HepG2 (cell line): Measurements from ENCODE around the gene SLC23A3. TPM values are rescaled to one million over a fixed set of nuclear protein-coding genes. Genes with fewer than 3 reads are reported as not detected.

ENCODE experiments used
- AHR ChIP-seq: IDR thresholded peaks from 2 replicates; pipeline ENCODE4 v1.6.1; 2018; ENCODE audit warnings: missing genetic modification reagents, missing compliant biosample characterization
- BRCA1 ChIP-seq: sonication (generic); formaldehyde crosslinking; IDR thresholded peaks from 2 replicates; pipeline ENCODE4 v1.4.0; 2020; ENCODE audit warnings: missing genetic modification reagents
- CCAR2 ChIP-seq: fragments of 200-400 bp; formaldehyde crosslinking; optimal IDR thresholded peaks from 2 replicates; pipeline ENCODE3; 2018; ENCODE audit warnings: low read depth, mild to moderate bottlenecking, low read length, moderate library complexity
- CEBPB ChIP-seq: IDR thresholded peaks from 2 replicates; pipeline ENCODE4 v1.6.1; 2011; ENCODE audit warnings: low read depth, low read length, improper control_type of control experiment, borderline replicate concordance
- ELF1 ChIP-seq: sonication (generic); formaldehyde crosslinking; IDR thresholded peaks from 2 replicates; pipeline ENCODE4 v1.4.0; 2020; ENCODE audit warnings: missing genetic modification reagents
- GTF3A ChIP-seq: sonication (generic); formaldehyde crosslinking; conservative IDR thresholded peaks from 2 replicates; pipeline ENCODE4 v1.4.0; 2020; ENCODE audit warnings: mild to moderate bottlenecking, missing genetic modification reagents
- HDAC1 ChIP-seq: sonication (generic); formaldehyde crosslinking; IDR thresholded peaks from 2 replicates; pipeline ENCODE4 v1.5.1; 2020; ENCODE audit warnings: mild to moderate bottlenecking, missing genetic modification reagents
- PAX8 ChIP-seq: sonication (generic); formaldehyde crosslinking; IDR thresholded peaks from 2 replicates; pipeline ENCODE4 v1.8.0; 2022; ENCODE audit warnings: mild to moderate bottlenecking, missing genetic modification reagents, borderline replicate concordance
- RARA ChIP-seq: IDR thresholded peaks from 2 replicates; pipeline ENCODE4 v1.6.1; 2016; ENCODE audit warnings: missing genetic modification reagents, missing compliant biosample characterization
- RBFOX2 ChIP-seq: fragments of 200-400 bp; formaldehyde crosslinking; IDR thresholded peaks from 2 replicates; pipeline ENCODE4 v1.6.1; 2017; ENCODE audit warnings: low read depth, mild to moderate bottlenecking, low read length
- SNAPC2 ChIP-seq: sonication (generic); formaldehyde crosslinking; IDR thresholded peaks from 2 replicates; pipeline ENCODE4 v1.8.1; 2022; ENCODE audit warnings: mild to moderate bottlenecking, missing genetic modification reagents
- YY1 ChIP-seq: IDR thresholded peaks from 2 replicates; pipeline ENCODE4 v1.6.1; 2011; ENCODE audit warnings: low read length, low read depth, moderate library complexity, mild to moderate bottlenecking; ENCODE audit not compliant: insufficient read depth, insufficient replicate concordance
- ZFP62 ChIP-seq: sonication (generic); formaldehyde crosslinking; IDR thresholded peaks from 2 replicates; pipeline ENCODE4 v1.4.0; 2020; ENCODE audit warnings: missing genetic modification reagents
- ZKSCAN5 ChIP-seq: sonication (generic); formaldehyde crosslinking; IDR thresholded peaks from 2 replicates; pipeline ENCODE4 v1.5.1; 2020; ENCODE audit warnings: mild to moderate bottlenecking, missing genetic modification reagents
- ZMYM3 ChIP-seq: sonication (generic); formaldehyde crosslinking; IDR thresholded peaks from 2 replicates; pipeline ENCODE4 v1.5.1; 2020; ENCODE audit warnings: mild to moderate bottlenecking, missing genetic modification reagents
- ZNF232 ChIP-seq: sonication (generic); formaldehyde crosslinking; IDR thresholded peaks from 2 replicates; pipeline ENCODE4 v1.4.0; 2020; ENCODE audit warnings: missing genetic modification reagents, borderline replicate concordance
- ZNF264 ChIP-seq: sonication (generic); formaldehyde crosslinking; IDR thresholded peaks from 2 replicates; pipeline ENCODE4 v1.4.0; 2020; ENCODE audit warnings: missing genetic modification reagents
- ZNF33B ChIP-seq: sonication (generic); formaldehyde crosslinking; IDR thresholded peaks from 2 replicates; pipeline ENCODE4 v1.5.1; 2020; ENCODE audit warnings: mild to moderate bottlenecking, missing genetic modification reagents
- ZNF747 ChIP-seq: sonication (generic); formaldehyde crosslinking; IDR thresholded peaks from 2 replicates; pipeline ENCODE4 v1.8.1; 2023; ENCODE audit warnings: missing genetic modification reagents, mild to moderate bottlenecking, borderline replicate concordance
- ZNF850 ChIP-seq: sonication (generic); formaldehyde crosslinking; conservative IDR thresholded peaks from 2 replicates; pipeline ENCODE4 v1.9.0; 2021; ENCODE audit warnings: mild to moderate bottlenecking, missing genetic modification reagents
- polyA plus RNA-seq, 8 experiments: library from polyadenylated mRNA; depleted of rRNA in 3 of 8; stranded (reverse) in 7 of 8; unstranded in 1 of 8; fragments of >200 nt; fragmentation: Illumina TruSeq in 4 of 8; extraction: Trizol in 4 of 8; gene quantifications; 2 replicates each; pipeline versions ENCODE4 v1.2.1 to v1.2.3, GENCODE V29; 2011 to 2016; ENCODE audit warnings: low read depth in 4 of 8, missing spikeins in 1 of 8, mixed read lengths in 1 of 8; ENCODE audit not compliant: insufficient read depth in 1 of 8
- total RNA-seq, 5 experiments: library from RNA; depleted of rRNA; stranded (reverse); fragments of >200 nt; fragmentation: Illumina TruSeq; extraction: Trizol; gene quantifications; 2 replicates each; pipeline ENCODE4 v1.2.3, GENCODE V29; 2016; ENCODE audit warnings: low read depth in 1 of 5
- TF ChIP-seq, protein P1 (sequence below), 2 experiments: sonication (generic) in 1 of 2; formaldehyde crosslinking in 1 of 2; IDR thresholded peaks; 2 replicates each; pipeline versions ENCODE4 v1.4.0 to v1.6.1; 2016 to 2020; ENCODE audit warnings: borderline replicate concordance in 1 of 2, low read depth in 1 of 2, mild to moderate bottlenecking in 1 of 2, missing genetic modification reagents in 1 of 2
- TF ChIP-seq, protein P2 (sequence below): sonication (generic); formaldehyde crosslinking; IDR thresholded peaks from 2 replicates; pipeline ENCODE4 v1.4.0; 2020; ENCODE audit warnings: mild to moderate bottlenecking, missing genetic modification reagents
- TF ChIP-seq, protein P3 (sequence below): sonication (generic); formaldehyde crosslinking; IDR thresholded peaks from 2 replicates; pipeline ENCODE4 v1.4.0; 2020; ENCODE audit warnings: missing genetic modification reagents

Gene SLC23A3
- total and polyA plus RNA-seq, 2 of the 13 experiments (the other 11 are each of a cell fraction or from before 2014, with no cell fraction given), result 0.38 to 0.78 TPM

DNA sequence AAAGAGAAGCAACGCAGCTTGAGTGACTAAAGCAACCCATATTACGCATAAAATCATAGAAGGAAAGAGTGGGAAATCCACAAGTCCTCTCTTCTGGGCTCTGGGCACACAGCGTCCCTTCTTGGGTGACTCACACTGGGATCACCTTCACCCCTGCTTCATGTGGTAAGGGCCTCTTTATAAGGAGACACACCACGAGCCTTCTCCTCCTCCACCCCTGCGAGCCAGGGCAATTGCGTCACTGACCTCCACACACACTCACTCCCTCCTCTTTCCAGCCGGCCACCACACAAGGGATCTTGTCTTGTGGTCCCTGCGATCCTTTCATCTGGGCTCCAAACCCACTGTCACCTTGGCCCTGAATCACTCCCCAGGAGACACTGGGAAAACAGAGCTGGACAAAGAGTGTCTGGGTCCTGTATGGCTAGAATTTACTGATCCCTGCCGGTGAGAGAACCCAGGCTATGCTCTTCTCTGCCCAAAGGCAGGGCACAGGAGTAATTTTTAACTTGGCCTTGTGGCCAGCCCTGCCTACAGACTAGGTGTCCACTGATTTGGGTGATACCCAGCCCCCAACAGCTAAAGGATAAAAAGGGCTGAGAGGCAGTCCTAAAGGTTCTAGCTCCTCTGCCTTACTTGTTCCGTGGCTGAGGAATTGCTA is 44.5 kb downstream of the SLC23A3 start (continued):
- TF ChIP-seq BRCA1 (CRISPR knock-in tag), result no peak
- TF ChIP-seq PAX8 (CRISPR knock-in tag), result no peak
- TF ChIP-seq ZNF747, result no peak
- TF ChIP-seq RARA (CRISPR knock-in tag), result peak; percentile 69
- TF ChIP-seq YY1, result no peak
- TF ChIP-seq, protein P1, sequence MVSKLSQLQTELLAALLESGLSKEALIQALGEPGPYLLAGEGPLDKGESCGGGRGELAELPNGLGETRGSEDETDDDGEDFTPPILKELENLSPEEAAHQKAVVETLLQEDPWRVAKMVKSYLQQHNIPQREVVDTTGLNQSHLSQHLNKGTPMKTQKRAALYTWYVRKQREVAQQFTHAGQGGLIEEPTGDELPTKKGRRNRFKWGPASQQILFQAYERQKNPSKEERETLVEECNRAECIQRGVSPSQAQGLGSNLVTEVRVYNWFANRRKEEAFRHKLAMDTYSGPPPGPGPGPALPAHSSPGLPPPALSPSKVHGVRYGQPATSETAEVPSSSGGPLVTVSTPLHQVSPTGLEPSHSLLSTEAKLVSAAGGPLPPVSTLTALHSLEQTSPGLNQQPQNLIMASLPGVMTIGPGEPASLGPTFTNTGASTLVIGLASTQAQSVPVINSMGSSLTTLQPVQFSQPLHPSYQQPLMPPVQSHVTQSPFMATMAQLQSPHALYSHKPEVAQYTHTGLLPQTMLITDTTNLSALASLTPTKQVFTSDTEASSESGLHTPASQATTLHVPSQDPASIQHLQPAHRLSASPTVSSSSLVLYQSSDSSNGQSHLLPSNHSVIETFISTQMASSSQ (IDR thresholded peaks at IDR 0.05; ENCODE audit: low read depth), result 0 out of 2 replicates have a peak, but pooled peaks have one; percentile 8
- TF ChIP-seq, protein P1 (CRISPR knock-in tag; IDR thresholded peaks at IDR 0.05; ENCODE audit: borderline replicate concordance), result peak; percentile 46; the same call in 1 of the 2 replicates
- TF ChIP-seq HDAC1 (CRISPR knock-in tag), result no peak
- TF ChIP-seq ZNF33B (CRISPR knock-in tag), result no peak
- no peak for TF ChIP-seq ZNF232 (CRISPR knock-in tag)
- TF ChIP-seq CEBPB, result peak; percentile 91
- TF ChIP-seq GTF3A (CRISPR knock-in tag), result no peak
- TF ChIP-seq CCAR2, result no peak
- TF ChIP-seq, protein P2, sequence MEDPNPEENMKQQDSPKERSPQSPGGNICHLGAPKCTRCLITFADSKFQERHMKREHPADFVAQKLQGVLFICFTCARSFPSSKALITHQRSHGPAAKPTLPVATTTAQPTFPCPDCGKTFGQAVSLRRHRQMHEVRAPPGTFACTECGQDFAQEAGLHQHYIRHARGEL, result no peak
- TF ChIP-seq ZNF850, result no peak
- no peak for TF ChIP-seq ZNF264 (CRISPR knock-in tag)
- no peak for TF ChIP-seq ZMYM3 (CRISPR knock-in tag)
- no peak for TF ChIP-seq RBFOX2
- TF ChIP-seq, protein P3, sequence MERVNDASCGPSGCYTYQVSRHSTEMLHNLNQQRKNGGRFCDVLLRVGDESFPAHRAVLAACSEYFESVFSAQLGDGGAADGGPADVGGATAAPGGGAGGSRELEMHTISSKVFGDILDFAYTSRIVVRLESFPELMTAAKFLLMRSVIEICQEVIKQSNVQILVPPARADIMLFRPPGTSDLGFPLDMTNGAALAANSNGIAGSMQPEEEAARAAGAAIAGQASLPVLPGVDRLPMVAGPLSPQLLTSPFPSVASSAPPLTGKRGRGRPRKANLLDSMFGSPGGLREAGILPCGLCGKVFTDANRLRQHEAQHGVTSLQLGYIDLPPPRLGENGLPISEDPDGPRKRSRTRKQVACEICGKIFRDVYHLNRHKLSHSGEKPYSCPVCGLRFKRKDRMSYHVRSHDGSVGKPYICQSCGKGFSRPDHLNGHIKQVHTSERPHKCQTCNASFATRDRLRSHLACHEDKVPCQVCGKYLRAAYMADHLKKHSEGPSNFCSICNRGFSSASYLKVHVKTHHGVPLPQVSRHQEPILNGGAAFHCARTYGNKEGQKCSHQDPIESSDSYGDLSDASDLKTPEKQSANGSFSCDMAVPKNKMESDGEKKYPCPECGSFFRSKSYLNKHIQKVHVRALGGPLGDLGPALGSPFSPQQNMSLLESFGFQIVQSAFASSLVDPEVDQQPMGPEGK (CRISPR knock-in tag), result peak; percentile 28; the same call in 1 of the 2 replicates
- TF ChIP-seq ELF1 (CRISPR knock-in tag), result no peak
- TF ChIP-seq ZFP62, result no peak
- no peak for TF ChIP-seq SNAPC2 (CRISPR knock-in tag)
- TF ChIP-seq ZKSCAN5 (CRISPR knock-in tag), result no peak
- TF ChIP-seq AHR (CRISPR knock-in tag), result no peak
